ENCODE results near the gene BCL2L1.
"Not testable (repeated sequence)": the region's sequence is repeated elsewhere in the genome, so short reads cannot be mapped to it uniquely, and the experiment has no call there.

The BCL2L1 gene

DNA sequence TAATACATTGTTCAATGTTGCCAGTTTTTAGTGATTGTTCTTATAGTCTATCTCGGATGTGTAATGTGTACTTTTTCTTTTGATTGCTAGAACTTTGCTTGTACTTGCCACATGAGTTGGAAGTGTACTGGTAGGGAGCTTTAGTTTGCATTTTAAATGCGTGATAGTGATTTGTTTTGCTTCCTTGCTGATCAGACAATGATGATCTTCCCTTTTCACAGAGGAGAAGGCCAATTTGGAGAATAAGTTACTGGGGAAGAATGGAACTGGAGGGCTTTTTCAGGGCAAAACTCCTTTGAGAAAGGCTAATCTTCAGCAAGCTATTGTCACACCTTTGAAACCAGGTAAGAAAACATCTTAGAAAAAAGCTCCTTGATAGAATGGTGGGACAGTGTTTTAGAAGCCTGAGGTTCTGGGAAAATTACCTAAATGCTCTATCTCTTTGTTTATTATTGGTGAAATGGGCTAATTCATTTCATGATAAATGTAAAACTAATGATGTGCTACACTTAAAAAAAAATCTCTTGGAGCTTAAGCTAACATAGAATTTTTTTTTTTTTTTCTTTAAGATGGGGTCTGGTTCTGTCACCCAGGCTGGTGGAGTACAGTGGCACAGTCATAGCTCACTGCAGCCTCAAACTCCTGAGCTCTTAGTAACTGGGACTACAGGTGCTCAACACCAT is 37.3 kb upstream of the BCL2L1 start:
- TF ChIP-seq, protein P1, sequence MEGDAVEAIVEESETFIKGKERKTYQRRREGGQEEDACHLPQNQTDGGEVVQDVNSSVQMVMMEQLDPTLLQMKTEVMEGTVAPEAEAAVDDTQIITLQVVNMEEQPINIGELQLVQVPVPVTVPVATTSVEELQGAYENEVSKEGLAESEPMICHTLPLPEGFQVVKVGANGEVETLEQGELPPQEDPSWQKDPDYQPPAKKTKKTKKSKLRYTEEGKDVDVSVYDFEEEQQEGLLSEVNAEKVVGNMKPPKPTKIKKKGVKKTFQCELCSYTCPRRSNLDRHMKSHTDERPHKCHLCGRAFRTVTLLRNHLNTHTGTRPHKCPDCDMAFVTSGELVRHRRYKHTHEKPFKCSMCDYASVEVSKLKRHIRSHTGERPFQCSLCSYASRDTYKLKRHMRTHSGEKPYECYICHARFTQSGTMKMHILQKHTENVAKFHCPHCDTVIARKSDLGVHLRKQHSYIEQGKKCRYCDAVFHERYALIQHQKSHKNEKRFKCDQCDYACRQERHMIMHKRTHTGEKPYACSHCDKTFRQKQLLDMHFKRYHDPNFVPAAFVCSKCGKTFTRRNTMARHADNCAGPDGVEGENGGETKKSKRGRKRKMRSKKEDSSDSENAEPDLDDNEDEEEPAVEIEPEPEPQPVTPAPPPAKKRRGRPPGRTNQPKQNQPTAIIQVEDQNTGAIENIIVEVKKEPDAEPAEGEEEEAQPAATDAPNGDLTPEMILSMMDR (IDR thresholded peaks at IDR 0.05; ENCODE audit: low read depth, low read length, missing control alignments), result no peak

DNA sequence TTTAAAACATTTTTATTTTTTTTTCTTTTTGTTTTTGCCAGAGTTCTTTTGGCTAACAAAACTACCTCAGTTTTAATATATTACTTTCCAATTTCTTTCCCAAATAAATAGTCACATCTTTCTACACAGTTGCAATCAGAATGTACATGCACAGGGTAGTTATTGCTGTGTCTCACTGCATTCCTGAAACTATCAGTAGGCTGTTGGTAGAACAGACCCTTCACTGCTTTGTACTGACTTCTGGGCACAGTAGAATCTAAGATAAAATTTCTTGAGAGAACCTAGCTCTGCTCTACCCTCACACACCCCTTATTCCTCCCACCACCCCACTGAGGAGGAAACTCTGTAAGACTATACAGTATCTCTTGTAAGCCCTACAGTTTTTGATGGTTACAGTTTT is 36.3 kb upstream of the BCL2L1 start:
- DNase-seq (ENCODE audit: extremely low read depth, low read depth), result no peak
- TF ChIP-seq, protein P1 (IDR thresholded peaks at IDR 0.05; ENCODE audit: low read depth, low read length, missing control alignments), result no peak
- H3K4me3 ChIP-seq (replicated peaks; ENCODE audit: low read depth, low read length), result no peak overlapping the region

More for the DNA sequence above, 37.3 kb upstream of the BCL2L1 start:
- no peak overlapping the region for H3K4me3 ChIP-seq (replicated peaks; ENCODE audit: low read depth, low read length)
- DNase-seq (ENCODE audit: extremely low read depth, low read depth), result no peak

DNA sequence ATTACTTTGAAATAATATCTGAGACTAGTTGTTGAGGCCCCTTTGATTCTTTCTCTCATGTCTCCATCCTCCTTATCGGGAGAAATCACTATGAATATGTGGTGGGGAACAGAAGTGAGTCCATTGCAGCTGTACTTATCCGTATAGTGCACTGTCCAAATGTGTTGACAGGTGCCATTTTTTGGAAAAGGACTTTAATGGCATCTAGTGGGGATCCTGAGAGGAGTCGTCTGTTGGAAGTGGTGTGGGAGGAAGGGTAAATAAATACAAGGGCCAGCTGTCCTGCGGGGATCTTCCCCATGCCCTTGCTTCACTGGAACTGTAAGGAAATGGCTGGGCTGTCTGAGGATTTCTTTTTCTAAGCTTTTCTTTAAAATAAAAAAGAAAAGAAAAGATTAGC is 35.9 kb upstream of the BCL2L1 start:
- H3K4me3 ChIP-seq (replicated peaks; ENCODE audit: low read depth, low read length), result no peak overlapping the region
- TF ChIP-seq, protein P1 (IDR thresholded peaks at IDR 0.05; ENCODE audit: low read depth, low read length, missing control alignments), result no peak
- no peak for DNase-seq (ENCODE audit: extremely low read depth, low read depth)

DNA sequence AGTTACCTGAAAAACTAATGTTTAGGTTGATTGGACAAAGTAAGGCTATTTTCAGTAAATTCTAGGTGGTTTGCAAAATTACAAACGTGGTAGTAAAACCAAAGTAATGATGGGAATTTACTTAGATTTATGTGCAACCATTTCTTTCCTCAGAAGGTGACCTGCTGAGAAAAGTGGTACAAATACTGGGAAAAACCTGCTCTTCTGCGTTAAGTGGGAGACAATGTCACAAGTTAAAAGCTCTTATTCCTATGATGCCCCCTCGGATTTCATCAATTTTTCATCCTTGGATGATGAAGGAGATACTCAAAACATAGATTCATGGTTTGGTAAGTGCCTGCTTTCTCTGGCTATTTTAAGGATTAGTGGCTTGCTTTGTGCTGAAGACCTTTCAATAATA is 34.6 kb upstream of the BCL2L1 start:
- no peak for DNase-seq (ENCODE audit: extremely low read depth, low read depth)
- no peak overlapping the region for H3K4me3 ChIP-seq (replicated peaks; ENCODE audit: low read depth, low read length)
- TF ChIP-seq, protein P1 (IDR thresholded peaks at IDR 0.05; ENCODE audit: low read depth, low read length, missing control alignments), result no peak

DNA sequence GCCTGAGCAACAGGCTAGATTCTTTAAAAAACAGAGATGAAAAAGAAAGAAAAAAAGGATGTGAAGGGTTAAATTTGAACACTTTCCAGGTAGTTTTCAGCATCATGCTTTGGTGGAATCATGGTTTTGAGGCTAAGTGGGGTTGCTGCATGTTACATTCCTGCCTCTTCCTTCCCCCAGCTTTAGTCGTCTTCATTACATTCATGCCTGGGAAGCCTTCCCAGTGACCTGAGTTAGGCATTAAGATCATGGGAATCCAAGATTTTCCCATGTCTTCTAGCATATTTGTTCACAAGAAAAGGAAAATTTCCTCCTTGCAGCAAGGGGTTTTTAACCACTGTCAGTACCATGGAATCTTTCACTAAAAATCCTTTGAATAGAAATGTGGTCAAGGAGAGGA is 28.5 kb upstream of the BCL2L1 start:
- TF ChIP-seq, protein P1 (IDR thresholded peaks at IDR 0.05; ENCODE audit: low read depth, low read length, missing control alignments), result no peak
- no peak for DNase-seq (ENCODE audit: extremely low read depth, low read depth)
- no peak overlapping the region for H3K4me3 ChIP-seq (replicated peaks; ENCODE audit: low read depth, low read length)

DNA sequence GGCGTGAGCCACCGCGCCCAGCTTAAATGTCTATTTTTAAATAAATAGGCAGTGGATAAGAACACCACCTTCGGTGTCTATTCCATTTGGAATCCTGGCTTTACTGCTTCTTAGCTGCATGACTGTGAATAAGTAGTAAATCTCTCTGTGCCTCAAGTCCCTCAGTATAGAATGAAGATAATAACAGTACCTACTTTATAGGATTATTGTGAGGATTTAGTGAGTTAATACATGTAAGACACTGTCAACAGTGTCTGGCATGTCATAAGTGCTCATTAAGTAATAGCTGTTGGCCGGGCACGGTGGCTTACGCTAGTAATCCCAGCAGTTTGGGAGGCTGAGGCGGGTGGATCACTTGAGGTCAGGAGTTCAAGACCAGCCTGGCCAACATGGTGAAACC is 26.6 kb upstream of the BCL2L1 start:
- no peak overlapping the region for H3K4me3 ChIP-seq (replicated peaks; ENCODE audit: low read depth, low read length)
- TF ChIP-seq, protein P1 (IDR thresholded peaks at IDR 0.05; ENCODE audit: low read depth, low read length, missing control alignments), result no peak
- DNase-seq (ENCODE audit: extremely low read depth, low read depth), result no peak

DNA sequence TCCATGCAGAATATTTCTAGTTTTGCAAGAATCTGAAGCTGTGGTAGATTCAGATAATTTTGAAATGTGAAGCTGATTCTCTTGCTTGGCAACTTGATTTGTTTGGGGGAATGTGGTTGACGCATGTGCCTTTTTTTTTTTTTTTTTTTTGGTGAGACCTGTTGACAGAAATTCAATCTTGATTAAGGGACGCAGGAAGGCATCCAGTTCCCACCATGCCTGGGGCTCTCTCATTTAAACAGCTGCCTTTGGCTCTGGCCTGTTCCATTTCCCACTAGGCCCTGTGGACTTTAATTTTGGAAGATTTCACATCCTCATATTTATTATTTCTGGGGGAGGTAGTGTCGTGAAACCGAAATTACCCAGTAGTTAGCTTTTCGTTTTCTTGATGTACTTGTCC is 25.0 kb upstream of the BCL2L1 start:
- no peak for DNase-seq (ENCODE audit: extremely low read depth, low read depth)
- TF ChIP-seq, protein P1 (IDR thresholded peaks at IDR 0.05; ENCODE audit: low read depth, low read length, missing control alignments), result no peak
- H3K4me3 ChIP-seq (replicated peaks; ENCODE audit: low read depth, low read length), result no peak overlapping the region

DNA sequence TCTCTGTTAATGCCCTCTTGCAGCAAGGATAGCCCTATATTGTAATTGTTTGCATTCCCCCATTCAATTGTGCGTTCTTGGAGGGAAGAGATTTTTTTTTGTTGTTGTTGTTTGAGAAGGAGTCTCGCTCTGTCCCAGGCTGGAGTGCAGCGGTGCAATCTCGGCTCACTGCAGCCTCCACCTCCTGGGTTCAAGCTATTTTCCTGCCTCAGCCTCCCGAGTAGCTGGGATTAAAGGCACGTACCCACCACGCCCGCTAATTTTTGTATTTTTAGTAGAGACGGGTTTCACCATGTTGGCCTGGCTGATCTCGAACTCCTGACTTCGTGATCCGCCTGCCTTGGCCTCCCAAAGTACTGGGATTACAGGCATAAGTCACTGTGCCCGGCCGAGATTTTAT is 24.4 kb upstream of the BCL2L1 start:
- not testable (repeated sequence) for DNase-seq (ENCODE audit: extremely low read depth, low read depth); H3K4me3 ChIP-seq (replicated peaks; ENCODE audit: low read depth, low read length)
